ENCODE data around the gene TMBIM1. TPM values are rescaled to one million over a fixed set of nuclear protein-coding genes. Genes with fewer than 3 reads are reported as not detected.

TMBIM1 gene
- total RNA-seq, 1 donor from 2014 or later, result 74.9 TPM

GRCh38 chr2:218322768-218323525 lies 30.6 kb upstream of the TMBIM1 start:
- peak overlapping the region; percentile 98 for H3K27ac Mint-ChIP-seq
- H3K36me3 Mint-ChIP-seq, result no peaks in the 10 kb centered on the region
- DNase-seq (ENCODE audit: low spot score in 2 of 2, unreplicated experiment in 2 of 2), result peak; percentile 81 to 82
- H3K4me3 Mint-ChIP-seq, result peak overlapping the region; percentile 91
- H3K9me3 Mint-ChIP-seq, result no peaks in the 10 kb centered on the region
- peaks cover 74% of the 10 kb centered on the region for H3K4me1 Mint-ChIP-seq
- H3K27me3 Mint-ChIP-seq (ENCODE audit: low read depth), result no peaks in the 10 kb centered on the region
- TF ChIP-seq CTCF (IDR thresholded peaks at IDR 0.05; ENCODE audit: unreplicated experiment), result no peak

- Mint-ChIP-seq H3K9me3 (no peaks in the 10 kb centered on the region), H3K4me3 (no peak overlapping the region), H3K4me1 (peaks cover 73% of the 10 kb centered on the region), H3K36me3 (no peaks in the 10 kb centered on the region), H3K27ac (peak overlapping the region; percentile 77), H3K27me3 (ENCODE audit: low read depth) (no peaks in the 10 kb centered on the region)
- TF ChIP-seq CTCF (IDR thresholded peaks at IDR 0.05; ENCODE audit: unreplicated experiment), result no peak
- no peak for DNase-seq (ENCODE audit: low spot score in 2 of 2, unreplicated experiment in 2 of 2)
Observed at GRCh38 chr2:218320704-218321336, 28.5 kb upstream of the TMBIM1 start.

- no peak for DNase-seq (ENCODE audit: low spot score in 2 of 2, unreplicated experiment in 2 of 2)
- TF ChIP-seq CTCF (IDR thresholded peaks at IDR 0.05; ENCODE audit: unreplicated experiment), result no peak
Observed at GRCh38 chr2:218319813-218320365, 27.6 kb upstream of the TMBIM1 start.

DNA sequence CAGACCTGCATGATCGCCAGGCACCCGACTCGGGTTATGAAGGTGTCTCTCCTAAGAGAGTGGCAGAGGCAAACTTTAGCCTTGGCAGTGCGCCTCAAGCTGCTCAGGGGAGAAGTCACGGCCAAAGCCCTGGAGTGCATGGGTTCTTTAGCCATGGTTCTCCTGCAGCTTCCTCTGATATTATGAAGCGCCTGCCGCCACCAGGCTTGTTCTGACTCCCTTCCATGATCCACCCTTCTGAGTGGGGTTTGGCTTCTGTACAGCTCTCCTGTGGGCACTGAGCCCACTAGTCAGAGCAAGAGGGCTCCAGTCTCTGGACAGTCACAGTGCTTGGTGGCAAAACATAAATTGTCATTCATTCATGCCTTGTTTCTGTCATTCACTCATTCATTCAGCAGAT lies 25.9 kb upstream of the TMBIM1 start:
- Mint-ChIP-seq H3K4me1 (peaks cover 60% of the 10 kb centered on the region), H3K4me3 (no peak overlapping the region), H3K27me3 (ENCODE audit: low read depth) (no peaks in the 10 kb centered on the region), H3K9me3 (no peaks in the 10 kb centered on the region), H3K27ac (no peak overlapping the region), H3K36me3 (no peaks in the 10 kb centered on the region)
- no peak for DNase-seq (ENCODE audit: low spot score in 2 of 2, unreplicated experiment in 2 of 2)
- no peak for TF ChIP-seq CTCF (IDR thresholded peaks at IDR 0.05; ENCODE audit: unreplicated experiment)

More at GRCh38 chr2:218319813-218320365, 27.6 kb upstream of the TMBIM1 start:
- Mint-ChIP-seq H3K4me1 (peaks cover 72% of the 10 kb centered on the region), H3K36me3 (no peaks in the 10 kb centered on the region), H3K27ac (peak overlapping the region; percentile 77), H3K27me3 (ENCODE audit: low read depth) (no peaks in the 10 kb centered on the region), H3K9me3 (no peaks in the 10 kb centered on the region), H3K4me3 (no peak overlapping the region)

- H3K4me1 Mint-ChIP-seq, result peaks cover 62% of the 10 kb centered on the region
- no peaks in the 10 kb centered on the region for H3K27me3 Mint-ChIP-seq (ENCODE audit: low read depth)
- no peak for DNase-seq (ENCODE audit: low spot score in 2 of 2, unreplicated experiment in 2 of 2)
- TF ChIP-seq CTCF (IDR thresholded peaks at IDR 0.05; ENCODE audit: unreplicated experiment), result no peak
- H3K9me3 Mint-ChIP-seq, result no peaks in the 10 kb centered on the region
- H3K36me3 Mint-ChIP-seq, result no peaks in the 10 kb centered on the region
- H3K27ac Mint-ChIP-seq, result no peak overlapping the region
- H3K4me3 Mint-ChIP-seq, result no peak overlapping the region
Observed at GRCh38 chr2:218317835-218318234, 25.5 kb upstream of the TMBIM1 start.

All from mesothelial cell of epicardium (in vitro differentiated cells).